B cell (primary cell): Measurements from ENCODE around the gene FOXF1. TPM values are rescaled to one million over a fixed set of nuclear protein-coding genes. Genes with fewer than 3 reads are reported as not detected.

Source experiments
- ATAC-seq: fragments of 200-7000 bp; cut with Tn5 transposase; one replicate; pipeline ENCODE4 v1.10.0; 2021; ENCODE audit warnings: low read depth, mild to moderate bottlenecking, moderate number of reproducible peaks, moderate library complexity
- CTCF ChIA-PET: fragments of 350-600 bp; sonication (Branson Sonifier 250); formaldehyde crosslinking; loops from one replicate; lab custom pipeline; 2021; ENCODE audit warnings: antibody characterized with exemption, inconsistent platforms; lab: Charles Lee
- POLR2A ChIA-PET: fragments of 350-600 bp; sonication (Branson Sonifier 250); formaldehyde crosslinking; loops from one replicate; lab custom pipeline; 2021; ENCODE audit warnings: antibody characterized with exemption; lab: Charles Lee
- DNase-seq: peaks from one replicate; pipeline ENCODE4 v3.0.0; 2013
- H2AFZ ChIP-seq: 2 replicates; pipeline ENCODE4 v1.6.1; 2012; ENCODE audit warnings: mild to moderate bottlenecking, low read depth, low read length; ENCODE audit not compliant: insufficient read depth, poor library complexity, severe bottlenecking
- H3K27ac ChIP-seq, 2 donors: 1 replicate in 1 of 2; 2 replicates in 1 of 2; pipeline ENCODE4 v1.5.1; 2012 to 2013; ENCODE audit warnings: low read length in 2 of 2, mild to moderate bottlenecking in 2 of 2, moderate library complexity in 1 of 2
- H3K27me3 ChIP-seq, 4 experiments: fragments of 200-600 bp in 1 of 4; sonication (generic) in 1 of 4; replicated peaks in 1 of 4; 1 replicate in 2 of 4; 2 replicates in 2 of 4; pipeline versions ENCODE4 v1.6.1 to v1.7.0; 2013 to 2016; ENCODE audit warnings: low read length in 3 of 4, mild to moderate bottlenecking in 2 of 4, mixed read lengths in 1 of 4, moderate library complexity in 1 of 4; ENCODE audit not compliant: insufficient read depth in 4 of 4, control insufficient read depth in 3 of 4; ENCODE audit errors: control extremely low read depth in 1 of 4
- H3K36me3 ChIP-seq, 2 experiments: replicated peaks in 1 of 2; 1 replicate in 1 of 2; 2 replicates in 1 of 2; pipeline versions ENCODE4 v1.6.1 to v1.7.1; 2013; ENCODE audit warnings: low read length in 1 of 2; ENCODE audit not compliant: insufficient read depth in 2 of 2, control insufficient read depth in 1 of 2; ENCODE audit errors: control extremely low read depth in 1 of 2, extremely low read depth in 1 of 2
- H3K4me1 ChIP-seq, 2 donors: fragments of 200-600 bp in 1 of 2; sonication (generic) in 1 of 2; 1 replicate in 1 of 2; 2 replicates in 1 of 2; pipeline versions ENCODE4 v1.5.1 to v1.6.1; 2013 to 2017; ENCODE audit warnings: low read length in 2 of 2; ENCODE audit not compliant: control insufficient read depth in 2 of 2, insufficient read depth in 2 of 2
- H3K4me2 ChIP-seq: replicated peaks from 2 replicates; pipeline ENCODE3; 2012; ENCODE audit warnings: mild to moderate bottlenecking, low read depth, low read length; ENCODE audit not compliant: poor library complexity, severe bottlenecking
- H3K4me3 ChIP-seq, 5 experiments: fragments of 200-600 bp in 1 of 5; sonication (generic) in 1 of 5; 1 replicate in 3 of 5; 2 replicates in 2 of 5; pipeline versions ENCODE4 v1.5.1 to v1.7.0; 2011 to 2016; ENCODE audit warnings: low read length in 4 of 5, mild to moderate bottlenecking in 4 of 5, low read depth in 2 of 5, control low read depth in 1 of 5, moderate library complexity in 1 of 5; ENCODE audit not compliant: insufficient read depth in 1 of 5; ENCODE audit errors: control extremely low read depth in 1 of 5, extremely low read depth in 1 of 5
- H3K79me2 ChIP-seq: fragments of 200-600 bp; sonication (generic); one replicate; pipeline ENCODE4 v1.6.0; 2016; ENCODE audit warnings: low read length; ENCODE audit not compliant: control insufficient read depth, insufficient read depth
- H3K9ac ChIP-seq: fragments of 200-600 bp; sonication (generic); 2 replicates; pipeline ENCODE4 v1.6.1; 2017; ENCODE audit warnings: mild to moderate bottlenecking, low read length, moderate library complexity
- H3K9me3 ChIP-seq, 3 donors: one replicate each; pipeline versions ENCODE4 v1.6.1 to v1.7.1; 2013; ENCODE audit warnings: low read length in 2 of 3; ENCODE audit not compliant: control insufficient read depth in 2 of 3, insufficient read depth in 1 of 3; ENCODE audit errors: control extremely low read depth in 1 of 3
- H4K20me1 ChIP-seq: 2 replicates; pipeline ENCODE4 v1.6.0; 2012; ENCODE audit warnings: mild to moderate bottlenecking, low read length; ENCODE audit not compliant: insufficient read depth, control insufficient read depth, poor library complexity, severe bottlenecking
- H3K27ac Mint-ChIP-seq: one replicate; pipeline ENCODE4 v1.8.0; 2021; ENCODE audit warnings: mixed read lengths
- H3K27me3 Mint-ChIP-seq: one replicate; pipeline ENCODE4 v1.8.0; 2021; ENCODE audit warnings: mixed read lengths
- H3K4me1 Mint-ChIP-seq: one replicate; pipeline ENCODE4 v1.8.0; 2021; ENCODE audit warnings: mixed read lengths
- H3K4me3 Mint-ChIP-seq: one replicate; pipeline ENCODE4 v1.8.0; 2021; ENCODE audit warnings: mixed read lengths
- H3K9me3 Mint-ChIP-seq: one replicate; pipeline ENCODE4 v1.8.0; 2022; ENCODE audit warnings: mixed read lengths; ENCODE audit not compliant: insufficient read depth
- EZH2 ChIP-seq: IDR thresholded peaks from 2 replicates; pipeline ENCODE4 v1.6.1; 2012; ENCODE audit warnings: borderline replicate concordance, low read depth, mild to moderate bottlenecking, moderate library complexity, low read length; ENCODE audit not compliant: insufficient read depth, poor library complexity, severe bottlenecking
- WGBS: methylation state at CpG from one replicate; pipeline ENCODE4 v1.1.5; 2013; ENCODE audit warnings: missing lambda C conversion rate; ENCODE audit not compliant: insufficient coverage; 5-methylcytosine and 5-hydroxymethylcytosine counted together
- intact Hi-C: fragments of 100-400 bp; cut with micrococcal nuclease; formaldehyde crosslinking; loops from one replicate; pipeline ENCODE4 v1.10.0; 2022
- polyA plus RNA-seq: library from polyadenylated mRNA; depleted of rRNA; stranded (reverse); fragments of >200 nt; gene quantifications from 2 replicates; pipeline ENCODE4 v1.2.3, GENCODE V29; 2012
- total RNA-seq, 2 donors: library from RNA; stranded (reverse); fragments of 120-200 nt in 1 of 2; gene quantifications; 1 replicate in 1 of 2; 2 replicates in 1 of 2; pipeline versions ENCODE4 v1.2.3 to v1.2.4, GENCODE V29; 2013 to 2022
- TF ChIP-seq, protein P1 (sequence below): fragments of 200-600 bp; IDR thresholded peaks from one replicate; pipeline ENCODE4 v1.8.0; 2022; ENCODE audit warnings: antibody characterized with exemption, mild to moderate bottlenecking

Gene FOXF1
- total and polyA plus RNA-seq, 2 donors (not counting 1 experiment from before 2014, with no cell fraction given), result not detected

DNA sequence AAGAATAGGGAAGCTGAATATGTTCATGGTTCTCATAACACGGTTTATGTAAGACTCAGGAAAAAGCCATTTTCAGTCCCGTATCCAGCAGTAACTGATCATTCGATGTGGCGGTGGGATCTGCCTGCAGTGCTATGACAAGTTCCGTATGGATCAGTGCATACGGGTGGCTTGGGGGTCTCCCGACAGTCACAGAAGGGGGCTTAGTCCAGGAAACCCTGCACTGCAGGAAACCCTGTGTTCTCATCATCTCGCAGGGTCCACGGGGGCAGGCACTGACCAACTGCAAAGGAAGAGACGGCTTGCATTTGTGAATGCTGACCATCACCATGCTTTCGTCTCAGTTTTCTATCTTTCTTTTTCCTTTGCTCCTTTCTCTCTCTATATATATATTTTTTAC is 37.0 kb downstream of the FOXF1 start:
- intact Hi-C loops, result no loop called here
- H3K27me3 Mint-ChIP-seq, result no peaks in the 10 kb centered on the region
- ChIA-PET POLR2A (no interaction called here), CTCF (no interaction called here)
- no peak overlapping the region for H3K4me2 ChIP-seq
- no peak overlapping the region for H3K27ac ChIP-seq
- H3K9me3 ChIP-seq, result no peaks in the 10 kb centered on the region
- no peaks in the 10 kb centered on the region for H3K9me3 Mint-ChIP-seq
- 97% methylated on average over 8 of the region's 11 CpGs for WGBS
- no peak overlapping the region for H3K4me3 ChIP-seq
- H3K27me3 ChIP-seq, result no peaks in the 10 kb centered on the region
- no peak overlapping the region for H2AFZ ChIP-seq
- no peak overlapping the region for H3K4me3 Mint-ChIP-seq
- peaks cover 0 to 58% of the 10 kb centered on the region in 2 experiments for H3K36me3 ChIP-seq
- DNase-seq, result no peak
- no peak overlapping the region for H3K27ac Mint-ChIP-seq
- H3K9ac ChIP-seq, result no peak overlapping the region
- H4K20me1 ChIP-seq, result no peaks in the 10 kb centered on the region
- no peak for TF ChIP-seq EZH2
- TF ChIP-seq, protein P1, sequence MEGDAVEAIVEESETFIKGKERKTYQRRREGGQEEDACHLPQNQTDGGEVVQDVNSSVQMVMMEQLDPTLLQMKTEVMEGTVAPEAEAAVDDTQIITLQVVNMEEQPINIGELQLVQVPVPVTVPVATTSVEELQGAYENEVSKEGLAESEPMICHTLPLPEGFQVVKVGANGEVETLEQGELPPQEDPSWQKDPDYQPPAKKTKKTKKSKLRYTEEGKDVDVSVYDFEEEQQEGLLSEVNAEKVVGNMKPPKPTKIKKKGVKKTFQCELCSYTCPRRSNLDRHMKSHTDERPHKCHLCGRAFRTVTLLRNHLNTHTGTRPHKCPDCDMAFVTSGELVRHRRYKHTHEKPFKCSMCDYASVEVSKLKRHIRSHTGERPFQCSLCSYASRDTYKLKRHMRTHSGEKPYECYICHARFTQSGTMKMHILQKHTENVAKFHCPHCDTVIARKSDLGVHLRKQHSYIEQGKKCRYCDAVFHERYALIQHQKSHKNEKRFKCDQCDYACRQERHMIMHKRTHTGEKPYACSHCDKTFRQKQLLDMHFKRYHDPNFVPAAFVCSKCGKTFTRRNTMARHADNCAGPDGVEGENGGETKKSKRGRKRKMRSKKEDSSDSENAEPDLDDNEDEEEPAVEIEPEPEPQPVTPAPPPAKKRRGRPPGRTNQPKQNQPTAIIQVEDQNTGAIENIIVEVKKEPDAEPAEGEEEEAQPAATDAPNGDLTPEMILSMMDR, result no peak
- no peak for ATAC-seq
- no peaks in the 10 kb centered on the region for H3K4me1 ChIP-seq
- no peaks in the 10 kb centered on the region for H3K4me1 Mint-ChIP-seq
- H3K79me2 ChIP-seq, result peaks cover 8% of the 10 kb centered on the region

DNA sequence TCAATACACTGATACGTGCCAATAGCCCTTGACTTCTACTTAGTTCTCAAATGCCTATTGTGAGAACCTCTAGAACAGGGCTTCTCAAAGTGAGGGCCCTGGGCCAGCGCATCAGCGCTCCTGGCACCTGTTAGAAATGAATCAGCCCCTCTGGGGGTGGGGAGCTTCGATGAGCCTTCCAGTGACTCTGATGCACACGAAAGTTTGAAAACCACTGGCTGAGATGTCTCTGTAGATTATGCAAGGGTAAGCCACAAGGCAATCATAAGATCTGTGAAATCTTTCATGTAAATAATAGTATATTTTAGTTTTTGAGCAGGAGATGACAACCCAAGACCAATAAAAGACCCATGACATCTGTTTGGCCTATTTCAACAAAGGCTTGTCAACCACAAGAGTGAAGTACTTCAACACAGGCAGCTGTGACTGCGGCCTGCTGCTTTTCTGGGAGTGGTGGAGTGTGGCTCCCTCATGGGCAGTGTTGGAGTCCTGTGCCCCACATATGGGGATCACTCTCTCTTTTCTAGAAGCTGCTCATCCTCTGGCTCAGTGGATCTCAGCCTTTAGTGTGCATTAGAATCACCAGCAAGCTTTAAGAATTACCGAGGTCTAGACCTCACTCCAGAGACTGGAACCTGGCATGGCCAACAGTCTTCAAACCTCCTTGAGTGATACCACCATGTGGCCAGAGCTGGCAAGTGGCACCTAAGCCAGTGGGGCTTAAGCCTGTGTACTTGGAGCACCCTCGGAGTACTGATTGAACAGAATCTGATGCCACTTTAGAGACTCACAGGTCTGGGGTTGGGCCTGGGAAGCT is 39.0 kb downstream of the FOXF1 start:
- Histone ChIP-seq H3K27me3 (no peaks in the 10 kb centered on the region), H4K20me1 (no peaks in the 10 kb centered on the region), H3K36me3 (peaks cover 0 to 45% of the 10 kb centered on the region in 2 experiments), H3K4me1 (peaks cover 3 to 5% of the 10 kb centered on the region in 2 donors), H3K79me2 (peaks cover 8% of the 10 kb centered on the region), H3K27ac (no peak overlapping the region), H3K4me3 (no peak overlapping the region), H3K9ac (no peak overlapping the region), H2AFZ (no peak overlapping the region), H3K4me2 (no peak overlapping the region), H3K9me3 (no peaks in the 10 kb centered on the region)
- TF ChIP-seq, protein P1, result no peak
- no peak for TF ChIP-seq EZH2
- Mint-ChIP-seq H3K9me3 (no peaks in the 10 kb centered on the region), H3K4me1 (peaks cover 10% of the 10 kb centered on the region), H3K27me3 (no peaks in the 10 kb centered on the region), H3K4me3 (no peak overlapping the region), H3K27ac (no peak overlapping the region)
- POLR2A ChIA-PET, result no interaction called here
- intact Hi-C loops, result no loop called here
- no peak for ATAC-seq
- DNase-seq, result no peak
- CTCF ChIA-PET, result no interaction called here
- WGBS, result 78% methylated on average over 6 of the region's 8 CpGs
